Heart left ventricle (tissue), 16 donors: ENCODE results near the gene RPS19. TPM values are rescaled to one million over a fixed set of nuclear protein-coding genes. Genes with fewer than 3 reads are reported as not detected.

Experiments
- ATAC-seq, 4 donors: fragments of 200-7000 bp; cut with Tn5 transposase; one replicate each; pipeline ENCODE4 v1.9.1; 2020 to 2022; ENCODE audit warnings: moderate library complexity in 4 of 4, mild to moderate bottlenecking in 3 of 4, moderate number of reproducible peaks in 1 of 4
- DNase-seq, 5 donors: peaks; one replicate each; pipeline ENCODE4 v3.0.0-alpha.2; 2020
- H3K27ac ChIP-seq, 12 donors: fragments of 200-600 bp; sonication (generic) in 4 of 12; one replicate each; pipeline versions ENCODE4 v1.5.0 to v1.8.0; 2016 to 2022; ENCODE audit warnings: mild to moderate bottlenecking in 2 of 12
- H3K27me3 ChIP-seq, 9 donors: fragments of 200-600 bp; sonication (generic) in 2 of 9; one replicate each; pipeline versions ENCODE4 v1.5.1 to v1.8.0; 2016 to 2022; ENCODE audit warnings: mild to moderate bottlenecking in 3 of 9
- H3K36me3 ChIP-seq, 9 donors: fragments of 200-600 bp; sonication (generic) in 2 of 9; one replicate each; pipeline versions ENCODE4 v1.5.0 to v1.8.0; 2018 to 2022; ENCODE audit warnings: mild to moderate bottlenecking in 2 of 9
- H3K4me1 ChIP-seq, 12 donors: fragments of 200-600 bp; sonication (generic) in 4 of 12; one replicate each; pipeline versions ENCODE4 v1.5.0 to v1.8.0; 2016 to 2022; ENCODE audit warnings: mild to moderate bottlenecking in 3 of 12
- H3K4me3 ChIP-seq, 12 donors: fragments of 200-600 bp; sonication (generic) in 4 of 12; one replicate each; pipeline versions ENCODE4 v1.5.0 to v1.8.0; 2017 to 2022; ENCODE audit warnings: mild to moderate bottlenecking in 9 of 12, moderate library complexity in 4 of 12
- H3K9me3 ChIP-seq, 12 donors: fragments of 200-600 bp; sonication (generic) in 4 of 12; one replicate each; pipeline versions ENCODE4 v1.5.0 to v1.8.0; 2016 to 2022; ENCODE audit warnings: mild to moderate bottlenecking in 1 of 12
- POLR2A ChIP-seq, 2 donors: fragments of 450-650 bp; IDR thresholded peaks; one replicate each; pipeline ENCODE4 v1.6.1; 2017; ENCODE audit warnings: antibody characterized with exemption in 2 of 2, mild to moderate bottlenecking in 2 of 2, moderate library complexity in 2 of 2
- WGBS, 4 donors: extraction: QIAGEN DNeasy Blood & Tissue Kit in 2 of 4; methylation state at CpG; one replicate each; pipeline versions ENCODE4 v1.1.5 to v1.1.7; 2013 to 2018; 5-methylcytosine and 5-hydroxymethylcytosine counted together
- intact Hi-C, 10 donors: fragments of 100-400 bp; cut with DNase I; formaldehyde crosslinking; loops; one replicate each; pipeline versions ENCODE4 v1.11.1 to v1.14.2; 2022
- polyA plus RNA-seq, 2 donors: library from polyadenylated mRNA; stranded (reverse); fragments of 200-250 nt; gene quantifications; one replicate each; pipeline ENCODE4 v1.2.3, GENCODE V29; 2013
- total RNA-seq, 9 donors: library from RNA; depleted of rRNA in 2 of 9; stranded (reverse); fragments of >200 nt in 2 of 9; fragmentation: NEBNext Ultra II Directional in 3 of 9; extraction: Animal tissue kit (Norgen Biotek cat#: 25700) in 3 of 9; gene quantifications; one replicate each; pipeline versions ENCODE4 v1.1.0 to v1.2.4, GENCODE V29; 2016 to 2023
- TF ChIP-seq, protein P1 (sequence below), 12 donors: fragments of 200-600 bp; sonication (generic) in 4 of 12; IDR thresholded peaks; one replicate each; pipeline versions ENCODE4 v1.5.0 to v1.8.0; 2018 to 2022; ENCODE audit warnings: antibody characterized with exemption in 12 of 12, mild to moderate bottlenecking in 5 of 12
- donor health status: ischemic (EF 13 %, LVEDD 7.1; RV severe dilation, severe dysfunction).
- donor health status: healthy with polysubstance abuse.
- donor health status: DM: no; HTN: yes; CAD: no.
- donor health status: DM: no; HTN: no; CAD: no.
- donor health status: ischemic (EF 25% LVEDD 6.9; RV normal size, moderate dysfunction).
- donor health status: ischemic (EF 25% LVEDD 5.7; RV mildly dilated, moderate dysfunction).
- donor health status: healthy.
- donor health status: DM: yes; HTN: yes; CAD: no.
- donor health status: ischemic (EF 35%, LVEDD 5.7; RV mildly dilated, moderate dysfunction).
- donor health status: nonischemic (EF 11% LVEDD 7.7; RV severe dilation, severe dysfunction).
- donor health status: DM: yes; HTN: yes; CAD: no.
- donor health status: PGD.
- donor health status: ischemic (EF 29% LVEDD 5.4; RV normal size, mild dysfunction).
- donor health status: nonischemic (EF 23%, LVEDD 6.1; RV moderate dilation, normal function).

RPS19 gene
- total and polyA plus RNA-seq, 11 donors, result 161 to 1,676 (median 668) TPM

DNA sequence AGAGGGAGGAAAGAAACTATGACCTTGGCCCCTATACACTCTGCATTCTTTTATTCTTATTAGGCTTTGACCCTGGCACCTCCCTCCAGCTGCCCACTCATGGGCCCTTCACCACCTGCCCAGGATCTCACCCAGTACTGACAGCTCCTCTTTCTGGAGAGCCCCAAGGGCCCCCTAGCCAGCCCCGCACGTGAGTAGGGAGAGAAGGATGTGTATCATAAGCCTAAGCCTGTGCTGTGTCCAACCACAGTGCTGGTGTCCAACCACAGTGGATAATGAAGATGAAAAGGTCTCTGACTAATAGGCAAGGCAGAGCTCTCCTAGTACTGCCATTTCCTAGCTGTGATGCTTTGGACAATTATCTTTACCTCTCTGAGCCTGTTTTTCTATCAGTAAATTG lies 11.0 kb upstream of the RPS19 start:
- no peaks in the 10 kb centered on the region for H3K36me3 ChIP-seq
- H3K4me1 ChIP-seq, result no peaks in the 10 kb centered on the region
- intact Hi-C loops, result no loop called here
- DNase-seq (no peak), ATAC-seq (no peak)
- H3K27ac ChIP-seq, result no peak overlapping the region
- 72 to 79% (median 74%) methylated on average over 2 of the region's 2 CpGs for WGBS, 4 donors
- no peaks in the 10 kb centered on the region for H3K9me3 ChIP-seq
- H3K27me3 ChIP-seq, result peaks cover 0 to 15% (median 0%) of the 10 kb centered on the region in 9 donors
- TF ChIP-seq, protein P1, sequence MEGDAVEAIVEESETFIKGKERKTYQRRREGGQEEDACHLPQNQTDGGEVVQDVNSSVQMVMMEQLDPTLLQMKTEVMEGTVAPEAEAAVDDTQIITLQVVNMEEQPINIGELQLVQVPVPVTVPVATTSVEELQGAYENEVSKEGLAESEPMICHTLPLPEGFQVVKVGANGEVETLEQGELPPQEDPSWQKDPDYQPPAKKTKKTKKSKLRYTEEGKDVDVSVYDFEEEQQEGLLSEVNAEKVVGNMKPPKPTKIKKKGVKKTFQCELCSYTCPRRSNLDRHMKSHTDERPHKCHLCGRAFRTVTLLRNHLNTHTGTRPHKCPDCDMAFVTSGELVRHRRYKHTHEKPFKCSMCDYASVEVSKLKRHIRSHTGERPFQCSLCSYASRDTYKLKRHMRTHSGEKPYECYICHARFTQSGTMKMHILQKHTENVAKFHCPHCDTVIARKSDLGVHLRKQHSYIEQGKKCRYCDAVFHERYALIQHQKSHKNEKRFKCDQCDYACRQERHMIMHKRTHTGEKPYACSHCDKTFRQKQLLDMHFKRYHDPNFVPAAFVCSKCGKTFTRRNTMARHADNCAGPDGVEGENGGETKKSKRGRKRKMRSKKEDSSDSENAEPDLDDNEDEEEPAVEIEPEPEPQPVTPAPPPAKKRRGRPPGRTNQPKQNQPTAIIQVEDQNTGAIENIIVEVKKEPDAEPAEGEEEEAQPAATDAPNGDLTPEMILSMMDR (IDR thresholded peaks at IDR 0.05), result no peak
- no peak for TF ChIP-seq POLR2A (IDR thresholded peaks at IDR 0.05)
- no peak overlapping the region for H3K4me3 ChIP-seq

GRCh38 chr19:41850381-41850780 lies 9.7 kb upstream of the RPS19 start:
- peaks cover 0 to 15% (median 0%) of the 10 kb centered on the region in 9 donors for H3K27me3 ChIP-seq
- H3K36me3 ChIP-seq, result no peaks in the 10 kb centered on the region
- no peak for TF ChIP-seq POLR2A (IDR thresholded peaks at IDR 0.05)
- TF ChIP-seq, protein P1 (IDR thresholded peaks at IDR 0.05), result no peak
- DNase-seq (no peak), ATAC-seq (no peak)
- no peak overlapping the region for H3K4me3 ChIP-seq
- WGBS, 4 donors, result 58 to 68% (median 59%) methylated on average over 5 of the region's 5 CpGs
- no peaks in the 10 kb centered on the region for H3K4me1 ChIP-seq
- intact Hi-C loops, result no loop called here
- H3K9me3 ChIP-seq, result no peaks in the 10 kb centered on the region
- no peak overlapping the region for H3K27ac ChIP-seq

DNA sequence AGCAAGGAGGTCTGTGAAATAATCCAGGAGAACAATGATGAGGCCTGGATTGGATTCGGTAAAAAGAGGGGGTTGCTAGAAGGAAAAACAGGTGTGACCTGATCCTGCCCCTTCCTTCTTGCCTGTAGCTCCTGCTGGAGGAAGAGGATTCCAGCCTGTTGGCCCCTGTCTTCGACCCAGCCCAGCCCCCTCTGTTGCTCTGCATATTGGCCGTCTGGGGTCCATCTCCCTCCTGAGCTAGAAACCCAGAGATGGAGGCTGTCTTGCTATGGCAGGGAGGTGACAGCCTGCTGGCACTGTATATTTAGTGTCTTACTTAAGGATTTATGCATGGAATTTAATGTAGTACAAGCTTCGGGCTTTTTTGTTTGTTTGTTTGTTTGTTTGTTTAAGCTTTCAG lies 8.6 kb upstream of the RPS19 start:
- Histone ChIP-seq H3K36me3 (no peaks in the 10 kb centered on the region), H3K27ac (no peak overlapping the region), H3K27me3 (peaks cover 0 to 15% (median 0%) of the 10 kb centered on the region in 9 donors), H3K9me3 (no peaks in the 10 kb centered on the region), H3K4me1 (no peaks in the 10 kb centered on the region), H3K4me3 (no peak overlapping the region)
- ATAC-seq, result no peak
- TF ChIP-seq POLR2A (IDR thresholded peaks at IDR 0.05), result no peak
- TF ChIP-seq, protein P1 (IDR thresholded peaks at IDR 0.05), result no peak
- no peak for DNase-seq
- intact Hi-C loops, result no loop called here
- 29 to 38% (median 36%) methylated on average over 4 of the region's 4 CpGs for WGBS, 4 donors

DNA sequence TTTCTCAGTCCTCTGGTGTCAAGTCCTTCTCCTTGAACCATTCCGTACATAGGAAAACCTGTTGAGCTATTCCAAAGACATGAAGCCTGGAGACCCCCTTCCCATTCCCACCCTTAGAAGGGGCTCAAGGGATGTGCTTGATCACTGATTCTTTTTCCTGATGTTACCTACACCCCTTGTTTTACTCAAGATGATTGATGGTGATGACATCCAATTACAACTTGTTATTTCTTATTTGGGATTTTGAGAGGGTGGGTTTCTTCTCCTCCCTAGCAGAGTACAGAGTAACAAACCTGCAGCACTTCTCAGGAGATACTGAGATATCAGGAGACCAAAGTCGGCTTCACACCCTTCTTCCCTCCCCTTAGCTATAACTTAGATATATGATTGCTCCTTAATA lies 6.7 kb upstream of the RPS19 start:
- Histone ChIP-seq H3K27me3 (peaks cover 0 to 11% (median 0%) of the 10 kb centered on the region in 9 donors), H3K4me1 (no peaks in the 10 kb centered on the region), H3K27ac (no peak overlapping the region), H3K9me3 (no peaks in the 10 kb centered on the region), H3K4me3 (no peak overlapping the region), H3K36me3 (no peaks in the 10 kb centered on the region)
- no peak for DNase-seq
- 43 to 93% (median 69%) methylated on average over 2 of the region's 2 CpGs for WGBS, 4 donors
- ATAC-seq, result no peak
- intact Hi-C loops, result no loop called here
- no peak for TF ChIP-seq POLR2A (IDR thresholded peaks at IDR 0.05)
- TF ChIP-seq, protein P1 (IDR thresholded peaks at IDR 0.05), result no peak
